Measurements from ENCODE around the gene POT1.

- TF ChIP-seq ATF2 (CRISPR knock-in tag; IDR thresholded peaks at IDR 0.05; ENCODE audit: borderline replicate concordance, low read depth): no peak
- TF ChIP-seq FOXK1 (CRISPR knock-in tag; IDR thresholded peaks at IDR 0.05): no peak
- TF ChIP-seq CTCF (IDR thresholded peaks at IDR 0.05): no peak
- no peak for TF ChIP-seq ZBTB43 (CRISPR knock-in tag; IDR thresholded peaks at IDR 0.05)
- TF ChIP-seq MLX (CRISPR knock-in tag; IDR thresholded peaks at IDR 0.05): no peak
- TF ChIP-seq JUN (CRISPR knock-in tag; IDR thresholded peaks at IDR 0.05): no peak
- no peak for TF ChIP-seq AFF4 (CRISPR knock-in tag; IDR thresholded peaks at IDR 0.05; ENCODE audit: borderline replicate concordance)
Measured at GRCh38 chr7:124791426-124791825, 138.2 kb downstream of the POT1 start.

Measured in WTC11 (cell line).